Stimulated activated CD8-positive, alpha-beta memory T cell treated with anti-CD3 and anti-CD28 coated beads, Interleukin-15, amount 100 ng/mL, for 24 hours (primary cell): ENCODE measurements around the gene KXD1.

Source experiments
- DNase-seq: peaks from one replicate; pipeline ENCODE4 v3.0.0-alpha.2; 2020; ENCODE audit warnings: low read depth

KXD1 gene

GRCh38 chr19:18613589-18614234, 56.0 kb downstream of the KXD1 start:
- no peak for DNase-seq

- no peak for DNase-seq
These were observed 58.4 kb downstream of the KXD1 start for GRCh38 chr19:18616023-18616422.

GRCh38 chr19:18617562-18617961, 59.9 kb downstream of the KXD1 start:
- no peak for DNase-seq

GRCh38 chr19:18618236-18618635, 60.6 kb downstream of the KXD1 start:
- no peak for DNase-seq
